DOHH2 (cell line): ENCODE data around the gene CTSZ.

Experiments
- H3F3A ChIP-seq: fragments of 200-600 bp; sonication (generic), shearing (Covaris generic); 2 replicates; pipeline ENCODE4 v1.6.0; 2016; ENCODE audit warnings: antibody characterized with exemption, mild to moderate bottlenecking; ENCODE audit not compliant: control insufficient read depth, insufficient read depth
- H3K27ac ChIP-seq: fragments of 200-600 bp; sonication (generic); 2 replicates; pipeline ENCODE4 v1.5.1; 2014; ENCODE audit warnings: low read depth, mild to moderate bottlenecking, low read length, moderate library complexity
- H3K27me3 ChIP-seq: fragments of 200-600 bp; sonication (generic); 2 replicates; pipeline ENCODE4 v1.6.1; 2014; ENCODE audit warnings: mild to moderate bottlenecking, low read length, mixed read lengths; ENCODE audit not compliant: control insufficient read depth
- H3K36me3 ChIP-seq: fragments of 200-600 bp; sonication (generic); 2 replicates; pipeline ENCODE4 v1.6.1; 2014; ENCODE audit warnings: mild to moderate bottlenecking, low read length, moderate library complexity, mixed read lengths; ENCODE audit not compliant: control insufficient read depth
- H3K4me1 ChIP-seq: fragments of 200-600 bp; sonication (generic); 2 replicates; pipeline ENCODE4 v1.6.1; 2014; ENCODE audit warnings: mild to moderate bottlenecking, low read length, mixed read lengths; ENCODE audit not compliant: control insufficient read depth
- H3K4me2 ChIP-seq: fragments of 200-600 bp; sonication (generic); 2 replicates; pipeline ENCODE4 v1.6.0; 2014; ENCODE audit warnings: mild to moderate bottlenecking, low read length, moderate library complexity
- H3K4me3 ChIP-seq: fragments of 200-600 bp; sonication (generic); 2 replicates; pipeline ENCODE4 v1.5.1; 2014; ENCODE audit warnings: mild to moderate bottlenecking, low read length, mixed read lengths
- H3K79me2 ChIP-seq: fragments of 200-600 bp; sonication (generic); 2 replicates; pipeline ENCODE4 v1.6.1; 2014; ENCODE audit warnings: mild to moderate bottlenecking, low read length, mixed read lengths; ENCODE audit not compliant: control insufficient read depth
- H3K9me2 ChIP-seq: fragments of 200-600 bp; sonication (generic); replicated peaks from 2 replicates; pipeline ENCODE4 v1.6.1; 2014; ENCODE audit warnings: mild to moderate bottlenecking, low read length, mixed read lengths; ENCODE audit not compliant: control insufficient read depth
- H3K9me3 ChIP-seq: fragments of 200-600 bp; sonication (generic); 2 replicates; pipeline ENCODE4 v1.6.1; 2014; ENCODE audit warnings: antibody characterized with exemption, low read length, mixed read lengths; ENCODE audit not compliant: control insufficient read depth, insufficient read depth
- H4K20me1 ChIP-seq: fragments of 200-600 bp; sonication (generic); 2 replicates; pipeline ENCODE4 v1.6.0; 2014; ENCODE audit warnings: low read depth, mild to moderate bottlenecking, antibody characterized with exemption, low read length, moderate library complexity; ENCODE audit not compliant: control insufficient read depth, insufficient read depth
- CTCF ChIP-seq: fragments of 200-600 bp; sonication (generic); IDR thresholded peaks from one replicate; pipeline ENCODE4 v1.5.1; 2014; ENCODE audit warnings: antibody characterized with exemption, mild to moderate bottlenecking, low read depth, low read length; ENCODE audit not compliant: poor library complexity, severe bottlenecking
- EZH2phosphoT487 ChIP-seq: fragments of 200-600 bp; sonication (generic); IDR thresholded peaks from 2 replicates; pipeline ENCODE4 v1.6.1; 2017; ENCODE audit warnings: borderline replicate concordance, mild to moderate bottlenecking, antibody characterized with exemption, low read length, moderate library complexity, mixed read lengths

CTSZ gene

GRCh38 chr20:59039233-59039632, 32.2 kb upstream of the CTSZ start:
- peaks cover 32% of the 10 kb centered on the region for H3F3A ChIP-seq
- H3K4me2 ChIP-seq: peak overlapping the region; percentile 34; the same call in 1 of the 2 replicates
- peaks cover 11% of the 10 kb centered on the region for H4K20me1 ChIP-seq
- H3K4me3 ChIP-seq: no peak overlapping the region
- peaks cover 71% of the 10 kb centered on the region for H3K79me2 ChIP-seq
- TF ChIP-seq CTCF (no peak), EZH2phosphoT487 (no peak)
- H3K27ac ChIP-seq: no peak overlapping the region
- H3K27me3 ChIP-seq: no peaks in the 10 kb centered on the region
- H3K36me3 ChIP-seq: peaks cover 80% of the 10 kb centered on the region
- H3K9me2 ChIP-seq: no peaks in the 10 kb centered on the region
- peaks cover 43% of the 10 kb centered on the region for H3K4me1 ChIP-seq
- H3K9me3 ChIP-seq: no peaks in the 10 kb centered on the region

- peaks cover 37% of the 10 kb centered on the region for H3F3A ChIP-seq
- peaks cover 68% of the 10 kb centered on the region for H3K79me2 ChIP-seq
- peaks cover 47% of the 10 kb centered on the region for H3K4me1 ChIP-seq
- H3K27ac ChIP-seq: no peak overlapping the region
- no peak for TF ChIP-seq EZH2phosphoT487
- no peak for TF ChIP-seq CTCF
- peaks cover 92% of the 10 kb centered on the region for H3K36me3 ChIP-seq
- no peak overlapping the region for H3K4me2 ChIP-seq
- H3K9me3 ChIP-seq: no peaks in the 10 kb centered on the region
- H4K20me1 ChIP-seq: peaks cover 11% of the 10 kb centered on the region
- no peaks in the 10 kb centered on the region for H3K9me2 ChIP-seq
- no peaks in the 10 kb centered on the region for H3K27me3 ChIP-seq
- no peak overlapping the region for H3K4me3 ChIP-seq
Observed at GRCh38 chr20:59037386-59037785, 30.3 kb upstream of the CTSZ start.

GRCh38 chr20:59035381-59035780, 28.3 kb upstream of the CTSZ start:
- peaks cover 13% of the 10 kb centered on the region for H4K20me1 ChIP-seq
- peaks cover 89% of the 10 kb centered on the region for H3K36me3 ChIP-seq
- H3K9me2 ChIP-seq: no peaks in the 10 kb centered on the region
- no peak overlapping the region for H3K4me2 ChIP-seq
- H3K4me1 ChIP-seq: peaks cover 43% of the 10 kb centered on the region
- TF ChIP-seq CTCF: no peak
- no peak for TF ChIP-seq EZH2phosphoT487
- no peaks in the 10 kb centered on the region for H3K27me3 ChIP-seq
- H3K9me3 ChIP-seq: no peaks in the 10 kb centered on the region
- H3K79me2 ChIP-seq: peaks cover 66% of the 10 kb centered on the region
- no peak overlapping the region for H3K27ac ChIP-seq
- H3K4me3 ChIP-seq: no peak overlapping the region
- peaks cover 40% of the 10 kb centered on the region for H3F3A ChIP-seq
